ENCODE data around the gene GNPTG.
A peak's percentile ranks its signal among the peaks of the same experiment; 100 is the strongest.

The GNPTG gene

DNA sequence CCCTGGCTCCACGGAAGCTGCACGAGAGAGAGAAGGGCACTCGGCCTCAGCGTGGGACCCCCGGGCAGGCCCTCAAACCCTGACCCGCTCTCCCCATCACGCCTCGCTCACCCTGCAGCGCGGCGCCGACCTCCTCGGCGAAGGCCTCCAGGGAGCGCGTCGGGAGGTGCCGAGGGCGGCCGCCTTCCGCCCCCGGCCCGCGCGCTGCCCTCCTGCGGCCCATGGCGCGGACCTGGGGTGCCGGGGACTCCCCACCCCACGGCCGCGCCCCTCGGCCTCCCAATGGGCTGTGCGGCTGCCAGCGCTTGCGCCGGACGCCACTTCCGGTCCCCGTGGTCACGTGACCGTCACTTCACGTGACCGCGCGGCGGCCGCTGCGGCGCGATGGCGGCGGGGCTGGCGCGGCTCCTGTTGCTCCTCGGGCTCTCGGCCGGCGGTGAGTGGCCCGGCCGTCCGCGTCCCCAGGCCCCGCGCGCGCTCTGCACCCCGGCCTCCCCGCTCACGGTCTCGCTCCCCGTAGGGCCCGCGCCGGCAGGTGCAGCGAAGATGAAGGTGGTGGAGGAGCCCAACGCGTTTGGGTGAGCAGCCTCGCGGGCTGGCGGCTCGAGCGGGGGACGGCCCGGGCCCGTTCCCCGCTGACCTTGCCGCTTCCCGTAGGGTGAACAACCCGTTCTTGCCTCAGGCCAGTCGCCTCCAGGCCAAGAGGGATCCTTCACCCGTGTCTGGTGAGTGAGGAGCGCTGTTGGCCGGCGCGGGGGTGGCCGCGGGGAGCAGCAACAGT, at the start of gene GNPTG, which contains the start of gene TSR3:
GNPTG (plus strand) TSS at position 350 of the 781 bp plus-strand sequence; CDS start at position 385, 35 bp downstream.
TSR3 (minus strand) TSS at position 297 of the 781 bp plus-strand sequence; CDS start at position 223, 74 bp downstream.
- DNase-seq (ENCODE audit: low read depth in 4 of 4, low spot score in 1 of 4): peak; percentile 59 to 78 (median 72)

DNA sequence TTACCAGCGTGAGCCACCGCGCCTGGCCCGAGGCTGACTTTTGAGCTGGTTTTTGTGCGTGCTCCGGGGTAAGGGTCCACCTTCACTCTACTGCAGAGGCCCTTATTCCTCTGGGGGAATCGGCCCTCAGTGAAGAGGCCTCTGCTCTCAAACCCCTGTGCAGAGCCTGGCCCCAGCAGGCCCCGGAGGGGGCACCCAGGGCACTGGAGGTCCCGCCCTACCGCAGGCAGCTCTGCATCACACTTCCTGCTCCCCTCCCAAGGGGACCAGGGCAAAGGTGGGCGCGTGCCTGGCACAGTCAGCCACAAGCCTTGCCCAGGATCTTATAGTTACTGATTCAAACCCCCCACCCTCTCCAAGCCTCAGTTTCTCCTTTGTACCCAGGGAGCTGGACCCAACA, 45.9 kb upstream of the GNPTG start:
- DNase-seq (ENCODE audit: low read depth in 4 of 4, low spot score in 1 of 4): no peak

DNA sequence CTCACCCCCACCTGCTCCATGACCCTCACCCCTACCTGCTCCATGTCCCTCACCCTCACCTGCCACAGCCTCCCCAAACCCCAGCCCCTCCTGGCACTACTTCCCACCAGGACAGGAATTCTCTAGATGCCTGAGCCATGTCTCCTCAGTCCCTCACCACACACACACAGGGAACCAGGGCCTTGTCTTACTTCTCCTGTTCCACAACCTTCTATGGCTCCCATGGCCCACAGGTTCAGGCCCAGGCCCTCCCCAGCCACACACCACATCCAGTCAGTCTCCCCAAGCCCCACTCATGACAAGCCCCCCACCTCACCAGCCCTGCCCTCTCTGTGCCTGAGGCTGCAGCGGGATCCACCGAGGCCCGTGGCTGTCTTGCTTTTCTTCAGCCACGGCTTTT, 45.4 kb upstream of the GNPTG start:
- DNase-seq (ENCODE audit: low read depth in 4 of 4, low spot score in 1 of 4): no peak

DNA sequence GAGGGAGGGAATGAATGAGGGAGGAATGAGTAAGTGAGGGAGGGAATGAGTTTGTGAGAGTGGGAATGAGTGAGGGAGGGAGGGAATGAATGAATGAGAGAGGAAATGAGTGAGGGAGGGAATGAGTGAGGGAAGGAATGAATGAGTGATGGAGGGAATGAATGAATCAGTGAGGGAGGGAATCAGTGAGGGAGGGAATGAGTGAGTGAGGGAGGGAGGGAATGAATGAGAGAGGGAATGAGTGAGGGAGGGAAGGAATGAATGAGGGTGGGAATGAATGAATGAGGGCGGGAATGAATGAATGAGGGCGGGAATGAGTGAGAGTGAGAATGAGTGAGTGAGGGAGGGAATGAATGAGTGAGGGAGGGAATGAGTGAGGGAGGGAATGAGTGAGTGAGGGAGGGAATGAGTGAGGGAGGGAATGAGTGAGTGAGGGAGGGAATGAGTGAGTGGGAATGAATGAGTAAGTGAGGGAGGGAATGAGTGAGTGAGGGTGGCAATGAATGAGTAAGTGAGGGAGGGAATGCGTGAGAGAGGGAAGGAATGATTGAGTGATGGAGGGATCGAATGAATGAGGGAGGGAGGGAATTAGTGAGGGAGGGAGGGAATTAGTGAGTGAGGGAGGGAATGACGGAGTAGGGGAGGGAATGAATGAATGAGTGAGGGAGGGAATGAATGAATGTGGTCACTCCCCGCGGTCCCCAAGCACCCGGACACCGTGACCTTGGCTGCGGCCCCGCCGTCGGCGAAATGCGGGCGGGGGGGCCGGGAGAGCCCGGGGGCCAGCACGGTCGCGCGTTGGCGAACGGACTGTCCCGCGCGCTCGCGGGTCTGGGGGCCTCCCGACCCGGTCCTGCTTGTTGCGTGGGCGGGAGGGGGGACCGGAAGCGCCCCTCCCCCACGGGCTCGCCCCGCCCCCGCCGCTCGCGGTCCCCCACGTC, 43.4 kb upstream of the GNPTG start:
- DNase-seq (ENCODE audit: low read depth in 4 of 4, low spot score in 1 of 4): no peak

DNA sequence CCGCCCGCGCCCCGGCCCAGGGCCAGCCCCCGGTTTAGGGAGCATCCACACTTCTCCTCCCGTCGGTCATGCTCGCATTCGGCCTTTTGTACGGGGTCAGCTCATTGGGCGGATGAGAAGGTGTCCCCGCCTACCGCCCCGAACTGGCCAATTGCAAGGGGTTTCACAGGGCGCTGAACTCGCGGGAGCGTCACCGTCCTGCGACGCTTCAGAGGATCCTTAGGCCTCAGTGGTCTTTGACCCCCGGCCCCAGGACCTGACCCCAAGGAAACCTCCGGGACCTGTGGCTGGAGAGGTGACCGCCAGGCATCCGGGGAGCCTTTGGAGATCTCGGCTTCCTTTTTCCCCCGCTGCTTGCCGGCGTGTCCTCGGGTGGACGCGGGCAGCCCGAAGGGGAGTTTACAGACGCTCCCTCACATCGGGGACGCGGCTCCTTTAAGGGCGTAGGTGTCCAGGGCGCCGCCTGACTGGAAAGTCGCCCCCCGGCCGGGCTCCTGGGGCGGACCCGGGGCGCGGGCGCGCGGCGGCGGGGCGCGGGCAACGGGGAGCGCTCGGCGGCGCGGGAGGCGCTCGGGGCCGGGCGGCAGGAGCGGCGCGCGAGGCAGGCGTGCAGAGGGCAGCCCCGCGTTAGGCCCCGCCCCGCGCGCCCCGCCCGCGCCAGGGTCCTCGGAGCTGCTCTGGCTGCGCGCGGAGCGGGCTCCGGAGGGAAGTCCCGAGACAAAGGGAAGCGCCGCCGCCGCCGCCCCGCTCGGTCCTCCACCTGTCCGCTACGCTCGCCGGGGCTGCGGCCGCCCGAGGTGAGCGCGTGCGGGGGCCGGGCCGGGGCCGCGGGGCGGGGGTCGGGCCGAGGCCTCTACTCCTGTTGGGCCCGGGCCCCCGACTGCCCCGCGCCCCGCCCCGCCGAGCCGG, 42.5 kb upstream of the GNPTG start, which contains the start of gene UBE2I:
UBE2I (plus strand) TSS at position 660 of the 909 bp plus-strand sequence. CDS start 4,395 bp downstream, outside the sequence.
- peak; percentile 92 to 95 (median 94) for DNase-seq (ENCODE audit: low read depth in 4 of 4, low spot score in 1 of 4)

DNA sequence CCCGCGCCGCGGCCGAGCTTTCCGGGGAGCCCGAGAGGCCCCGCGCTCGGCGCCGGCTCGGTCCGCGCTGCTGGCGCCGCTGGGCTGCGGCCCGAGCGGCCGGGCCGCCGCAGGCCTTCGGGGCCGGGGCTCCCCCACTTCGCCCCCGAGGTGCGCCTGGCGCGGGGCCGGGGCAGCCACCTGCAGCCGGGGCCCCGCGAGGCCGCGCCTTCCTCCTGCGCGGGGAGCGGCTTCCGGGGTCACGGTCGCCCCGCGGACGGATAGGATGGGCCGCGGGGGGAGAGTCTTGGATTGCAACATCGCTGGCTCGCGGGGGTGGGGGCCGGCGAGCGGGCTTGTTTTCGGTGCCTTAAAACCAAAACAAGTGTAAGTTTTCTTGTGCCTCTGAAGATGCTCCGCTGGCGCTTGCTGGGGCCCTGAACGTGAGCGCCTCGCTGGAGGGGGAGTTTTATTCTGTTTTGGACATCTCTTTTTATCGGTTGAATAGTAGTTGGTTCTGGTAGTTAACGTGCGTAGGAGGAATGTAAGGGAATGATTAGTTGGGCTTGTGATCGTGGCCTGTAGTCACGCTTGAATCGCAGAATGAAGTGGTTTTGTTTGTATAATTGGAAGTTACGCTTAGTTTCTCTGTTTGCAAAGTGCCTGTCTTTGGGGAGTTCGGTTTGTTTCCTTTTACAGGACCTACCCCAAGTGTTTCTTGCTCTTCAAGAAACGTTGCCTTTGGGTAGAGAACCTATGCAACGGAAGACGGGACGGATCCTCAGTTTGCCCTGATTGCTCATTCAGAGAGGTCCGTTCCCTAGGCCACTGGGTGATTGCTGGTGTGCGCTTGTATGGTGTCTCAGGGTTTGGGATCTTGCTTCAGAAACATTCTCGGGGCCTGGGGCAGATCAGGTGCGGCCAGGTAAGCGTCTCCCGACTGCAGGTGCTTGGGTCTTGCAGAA, 41.6 kb upstream of the GNPTG start:
- peak in 2 of 4 experiments; percentile 40 to 43 for DNase-seq (ENCODE audit: low read depth in 4 of 4, low spot score in 1 of 4)

DNA sequence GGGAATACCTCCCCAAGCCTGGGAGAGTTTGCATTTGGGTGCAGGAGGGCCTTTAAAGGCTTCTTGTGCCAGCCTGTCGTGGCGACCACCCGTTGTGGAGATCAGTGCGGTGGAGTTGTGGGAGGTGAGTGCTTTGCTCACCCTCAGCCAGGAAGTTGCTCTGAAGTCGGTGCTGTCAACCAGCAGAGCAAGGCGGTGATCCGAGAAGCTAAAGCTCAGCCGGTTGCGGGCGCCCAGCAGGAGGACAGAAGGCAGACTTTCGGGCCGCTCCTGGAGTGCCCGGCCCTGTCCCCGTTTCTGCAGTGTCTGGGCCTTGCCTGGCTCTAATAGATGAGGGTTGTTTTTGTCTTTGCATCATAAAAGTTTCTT, 40.9 kb upstream of the GNPTG start:
- no peak for DNase-seq (ENCODE audit: low read depth in 4 of 4, low spot score in 1 of 4)

DNA sequence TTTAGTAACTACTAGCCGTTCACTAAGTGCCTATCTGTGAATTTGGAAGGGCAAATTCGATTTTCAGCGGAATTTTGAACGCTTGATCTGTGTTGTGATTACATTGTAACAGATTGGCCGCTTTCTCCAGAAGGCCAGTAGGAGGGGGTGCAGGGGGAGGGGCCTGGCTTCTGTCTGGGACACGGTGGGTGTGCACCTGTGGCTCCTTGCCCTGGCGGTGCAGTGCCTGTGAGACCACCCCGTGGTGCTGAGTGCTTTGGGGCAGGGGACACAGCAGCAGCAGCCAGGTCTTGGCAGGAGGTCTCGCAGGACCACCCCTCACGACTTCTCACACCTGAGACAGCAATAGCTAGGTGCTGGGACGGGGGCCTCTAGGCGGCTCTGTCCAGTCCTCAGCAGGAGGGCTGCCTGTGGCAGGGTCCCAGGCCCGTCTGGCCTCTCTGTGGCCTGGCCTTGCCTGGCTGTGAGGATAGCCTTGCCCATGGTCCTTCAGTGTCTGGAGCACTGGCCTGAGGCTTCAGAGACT, 40.5 kb upstream of the GNPTG start:
- no peak for DNase-seq (ENCODE audit: low read depth in 4 of 4, low spot score in 1 of 4)

DNA sequence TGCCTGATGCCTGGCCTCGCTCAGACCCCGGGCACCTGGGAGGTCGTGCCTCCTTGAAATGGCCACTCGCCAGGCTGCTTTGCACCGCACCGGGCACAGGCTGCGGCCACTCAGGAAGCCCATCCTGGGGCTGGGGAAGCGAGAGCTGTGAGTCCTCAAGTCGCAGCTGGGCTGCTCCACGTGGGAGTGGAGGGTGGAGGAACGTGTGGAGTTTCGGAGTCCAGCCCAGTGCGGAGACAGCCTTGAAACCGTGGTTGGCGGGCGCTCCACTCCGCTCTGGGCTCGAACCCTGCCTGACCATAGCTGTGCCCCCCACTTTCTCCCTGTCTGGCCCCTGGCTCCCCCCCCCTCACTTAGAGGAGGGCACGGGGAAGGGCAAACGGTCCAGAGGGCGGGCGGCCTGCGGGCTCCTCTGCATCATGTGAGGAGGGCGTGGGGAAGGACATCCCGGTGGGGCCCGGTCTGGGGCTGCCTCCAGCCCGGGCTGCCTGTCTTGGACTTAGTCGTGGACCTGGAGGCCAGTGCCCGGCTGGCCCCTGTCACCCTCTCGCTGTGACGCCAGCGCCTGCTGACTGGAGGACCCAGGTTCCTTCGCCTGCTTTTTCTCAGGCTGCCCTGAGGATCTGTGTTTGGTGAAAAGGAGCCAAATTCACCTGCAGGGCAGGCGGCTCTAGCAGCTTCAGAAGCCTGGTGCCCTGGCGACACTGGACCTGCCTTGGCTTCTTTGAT, 39.8 kb upstream of the GNPTG start:
- DNase-seq (ENCODE audit: low read depth in 4 of 4, low spot score in 1 of 4): no peak

DNA sequence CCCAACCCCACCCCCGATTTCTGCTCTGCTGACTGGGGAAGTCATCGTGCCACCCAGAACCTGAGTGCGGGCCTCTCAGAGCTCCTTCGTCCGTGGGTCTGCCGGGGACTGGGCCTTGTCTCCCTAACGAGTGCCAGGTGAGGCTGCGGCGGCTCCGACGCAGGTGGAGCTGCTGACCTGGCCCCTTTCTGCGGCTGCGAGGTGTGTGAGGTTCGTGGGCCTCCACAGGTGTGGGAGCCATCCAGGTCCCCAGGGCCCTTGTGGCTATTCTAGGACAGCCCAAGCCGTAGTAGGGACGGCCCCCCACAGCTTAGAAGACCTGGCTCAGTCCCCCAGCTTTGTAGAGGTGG, 39.3 kb upstream of the GNPTG start:
- DNase-seq (ENCODE audit: low read depth in 4 of 4, low spot score in 1 of 4): no peak

DNA sequence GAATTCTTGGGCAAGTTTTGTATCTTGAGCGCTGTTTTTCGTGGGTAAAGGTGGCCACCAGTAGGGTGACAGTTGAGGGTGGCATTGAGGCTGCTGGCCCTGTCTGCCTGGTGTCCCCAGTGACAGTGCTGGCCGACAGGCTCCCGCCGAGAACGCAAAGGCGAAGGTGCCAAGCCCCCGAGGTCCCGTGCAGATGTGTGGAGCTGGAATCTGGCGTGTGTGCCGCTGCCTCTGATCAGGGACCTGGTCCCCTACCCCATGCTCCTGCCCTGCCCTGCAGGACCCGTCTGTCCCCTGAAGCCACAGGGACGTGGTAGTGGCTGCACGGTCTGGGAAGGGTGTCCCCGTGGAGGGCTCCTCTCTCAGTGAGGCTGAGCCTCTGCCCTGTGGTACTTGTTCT, 38.8 kb upstream of the GNPTG start:
- DNase-seq (ENCODE audit: low read depth in 4 of 4, low spot score in 1 of 4): no peak

DNA sequence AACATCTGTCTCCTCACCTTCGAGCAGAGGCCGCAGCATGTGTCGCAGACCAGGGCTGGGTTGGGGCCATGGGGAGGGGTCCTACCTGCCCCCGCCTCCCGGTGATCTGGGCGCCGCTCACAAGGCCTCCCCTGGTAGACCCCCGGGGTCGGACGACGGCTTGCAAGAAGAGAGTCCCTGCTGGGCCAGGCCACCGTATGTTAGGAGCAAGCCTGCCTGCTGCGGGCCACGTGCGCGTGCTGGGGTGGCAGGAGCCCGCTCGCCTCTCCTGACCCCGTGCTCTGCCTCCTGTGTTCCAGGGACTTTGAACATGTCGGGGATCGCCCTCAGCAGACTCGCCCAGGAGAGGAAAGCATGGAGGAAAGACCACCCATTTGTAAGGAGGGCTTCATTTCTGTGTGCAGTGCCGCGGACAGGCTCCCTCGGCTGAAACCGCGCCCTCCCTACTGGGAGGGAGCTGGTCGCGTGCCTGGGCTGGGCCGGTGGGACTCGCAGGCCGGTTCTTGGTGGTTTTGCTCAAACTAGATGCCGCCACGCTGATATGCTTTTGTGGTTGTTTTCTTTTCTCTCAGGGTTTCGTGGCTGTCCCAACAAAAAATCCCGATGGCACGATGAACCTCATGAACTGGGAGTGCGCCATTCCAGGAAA, 37.9 kb upstream of the GNPTG start:
- DNase-seq (ENCODE audit: low read depth in 4 of 4, low spot score in 1 of 4): no peak

DNA sequence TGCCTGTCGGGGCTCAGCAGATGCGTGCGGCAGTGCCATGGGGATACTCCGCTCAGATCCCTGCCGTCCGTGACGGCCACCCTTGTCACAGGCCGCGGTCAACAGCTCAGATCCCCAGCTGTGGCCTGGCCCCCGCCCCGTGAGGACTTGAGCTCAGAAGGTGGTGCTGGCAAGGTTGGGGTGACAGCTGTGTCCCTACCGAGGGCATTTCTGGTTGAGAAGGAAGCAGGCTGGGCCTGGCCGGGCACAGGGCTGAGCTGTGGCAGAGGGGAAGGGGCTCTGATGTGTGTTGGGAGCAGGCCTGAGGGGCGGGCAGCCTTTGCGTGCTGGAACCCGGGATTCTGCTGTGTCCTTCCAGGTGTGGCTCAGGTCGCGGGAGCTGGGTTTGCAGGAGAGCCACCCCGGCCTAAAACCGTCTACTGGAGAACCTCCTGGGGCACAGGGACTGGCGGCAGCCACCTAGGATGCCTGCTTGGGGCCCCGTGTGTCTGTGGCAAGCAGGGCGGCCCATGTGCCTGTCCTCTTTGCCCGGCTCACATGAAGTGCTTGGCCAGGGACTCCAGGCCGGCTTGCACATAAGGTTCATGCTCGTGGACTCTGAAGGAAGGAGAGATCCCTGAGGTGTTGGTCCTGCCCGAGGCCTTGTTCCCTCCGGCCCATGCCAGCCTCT, 37.2 kb upstream of the GNPTG start:
- no peak for DNase-seq (ENCODE audit: low read depth in 4 of 4, low spot score in 1 of 4)

DNA sequence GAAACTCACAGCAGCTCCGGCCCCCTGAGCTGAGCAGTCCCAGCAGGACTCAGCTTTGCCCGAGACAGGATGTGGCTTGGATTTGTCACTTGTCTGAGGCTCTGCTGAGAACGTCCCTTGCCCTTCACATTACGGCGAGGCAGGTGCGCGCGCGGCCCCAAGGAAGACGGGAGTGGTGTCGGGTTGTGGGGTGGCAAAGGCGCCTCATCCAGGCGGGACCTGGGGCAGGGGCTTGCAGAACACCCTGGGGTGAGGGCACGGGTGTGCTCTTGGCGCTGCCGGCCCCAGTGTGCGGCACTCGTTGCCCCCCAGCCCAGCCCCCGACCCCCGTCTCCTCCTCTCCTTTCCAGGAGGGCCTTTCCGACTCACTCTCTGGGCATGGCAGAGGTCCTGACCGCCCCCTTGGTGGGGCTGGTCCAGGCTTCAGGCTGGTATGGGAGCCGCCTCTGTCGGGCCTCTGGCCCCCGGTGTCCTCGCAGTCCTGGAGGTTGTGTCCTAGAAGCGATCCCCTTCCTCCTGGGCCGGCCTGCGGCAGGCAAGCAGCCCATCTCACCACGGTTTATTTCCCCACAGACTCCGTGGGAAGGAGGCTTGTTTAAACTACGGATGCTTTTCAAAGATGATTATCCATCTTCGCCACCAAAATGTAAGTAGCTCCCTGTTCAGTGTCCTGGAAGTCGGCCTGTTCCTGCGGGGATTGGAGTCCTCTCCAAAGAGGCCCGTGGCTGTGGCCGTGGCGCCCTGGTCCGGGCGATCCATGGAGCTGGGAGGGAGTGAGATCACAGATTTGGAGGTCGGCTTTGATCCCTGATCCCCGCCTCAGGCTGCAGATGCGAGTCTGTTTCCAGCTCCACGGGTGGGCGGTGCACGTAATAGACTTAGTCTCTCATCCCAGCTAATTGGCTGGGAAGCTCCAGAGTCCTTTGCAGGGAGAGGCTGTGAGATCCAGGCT, 36.4 kb upstream of the GNPTG start:
- no peak for DNase-seq (ENCODE audit: low read depth in 4 of 4, low spot score in 1 of 4)

DNA sequence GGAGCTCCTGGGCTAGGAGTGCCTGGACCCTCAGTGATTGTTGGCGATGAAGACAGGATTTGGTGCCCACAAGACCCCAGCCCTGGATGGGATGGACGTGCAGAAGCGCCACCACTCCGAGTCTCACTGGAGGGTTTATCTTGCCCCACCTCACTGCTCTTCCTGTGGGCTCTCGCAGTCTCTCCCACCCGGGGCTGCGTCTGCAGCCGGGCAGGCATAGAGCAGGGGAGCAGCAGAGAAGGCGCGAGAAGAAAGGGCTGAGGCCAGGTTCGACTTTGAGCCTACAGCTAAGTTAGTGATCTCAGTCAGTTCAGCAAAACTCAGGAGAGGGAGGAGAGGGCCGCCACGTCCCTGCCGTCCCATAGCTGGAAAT, 35.7 kb upstream of the GNPTG start:
- DNase-seq (ENCODE audit: low read depth in 4 of 4, low spot score in 1 of 4): no peak

DNA sequence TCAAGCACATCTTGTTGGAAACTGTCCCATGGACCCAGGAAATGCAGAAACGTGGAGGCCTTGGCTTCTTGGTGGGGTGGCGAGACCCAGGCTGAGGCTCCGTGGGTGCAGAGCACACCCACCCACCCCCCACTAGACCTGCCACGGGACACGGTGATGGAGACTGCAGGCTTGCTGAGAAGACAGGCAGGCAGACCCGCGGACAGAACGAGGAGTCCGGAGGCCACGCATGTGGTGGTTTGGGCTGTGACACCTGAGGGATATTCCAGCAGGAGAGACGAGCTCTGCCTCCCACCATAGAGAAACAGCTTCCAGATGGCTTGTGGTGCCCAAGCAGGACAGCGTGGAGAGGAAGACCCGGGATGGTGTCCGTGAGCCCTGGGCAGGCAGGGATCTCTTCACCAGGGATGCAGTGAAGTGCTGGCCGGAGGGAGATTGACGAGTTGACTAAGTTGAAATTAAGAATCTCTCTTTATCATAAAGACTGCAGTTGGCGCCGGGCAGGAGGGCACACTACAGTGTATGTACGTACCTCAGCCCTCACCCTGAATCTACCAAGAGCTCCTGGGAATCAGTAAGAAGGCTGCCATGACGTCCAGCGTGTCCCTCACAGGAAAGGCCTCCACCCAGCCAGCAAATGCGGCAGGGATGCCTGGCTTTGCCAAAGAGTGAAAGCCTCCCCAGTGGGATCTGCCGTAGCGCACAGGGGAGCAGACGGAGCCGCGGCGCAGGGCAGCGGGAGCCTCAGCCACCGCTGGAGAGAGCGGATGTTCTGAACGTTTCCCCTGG, 34.1 kb upstream of the GNPTG start:
- no peak for DNase-seq (ENCODE audit: low read depth in 4 of 4, low spot score in 1 of 4)
